Nephron (organoid): ENCODE measurements around the gene TTLL11.

ENCODE experiments used
- H3K27ac Mint-ChIP-seq, 3 experiments: 2 replicates each; pipeline ENCODE4 v1.8.0; 2020; ENCODE audit warnings: mixed read lengths in 3 of 3, mild to moderate bottlenecking in 2 of 3, moderate library complexity in 1 of 3
- H3K27me3 Mint-ChIP-seq: 2 replicates; pipeline ENCODE4 v1.8.0; 2021; ENCODE audit warnings: low read depth, mild to moderate bottlenecking, moderate library complexity, mixed read lengths
- H3K36me3 Mint-ChIP-seq: 2 replicates; pipeline ENCODE4 v1.8.0; 2020; ENCODE audit warnings: low read depth, mixed read lengths
- H3K4me1 Mint-ChIP-seq: 2 replicates; pipeline ENCODE4 v1.8.0; 2020; ENCODE audit warnings: mixed read lengths
- H3K4me3 Mint-ChIP-seq, 3 experiments: 2 replicates each; pipeline ENCODE4 v1.8.0; 2020; ENCODE audit warnings: mild to moderate bottlenecking in 3 of 3, mixed read lengths in 3 of 3, moderate library complexity in 2 of 3
- H3K9me3 Mint-ChIP-seq: 2 replicates; pipeline ENCODE4 v1.8.0; 2020; ENCODE audit warnings: mixed read lengths
- CTCF ChIP-seq, 3 experiments: fragments of 200-600 bp; sonication (generic); IDR thresholded peaks; one replicate each; pipeline ENCODE4 v1.5.0; 2021; ENCODE audit warnings: antibody characterized with exemption in 3 of 3; ENCODE audit not compliant: unreplicated experiment in 3 of 3

The TTLL11 gene

GRCh38 chr9:122055701-122056100 is 37.4 kb downstream of the TTLL11 start:
- Mint-ChIP-seq H3K4me1 (peaks cover 16% of the 10 kb centered on the region), H3K9me3 (no peaks in the 10 kb centered on the region), H3K4me3 (no peak overlapping the region), H3K36me3 (no peaks in the 10 kb centered on the region), H3K27me3 (peaks cover 13% of the 10 kb centered on the region), H3K27ac (no peak overlapping the region)
- no peak for TF ChIP-seq CTCF (IDR thresholded peaks at IDR 0.05; ENCODE audit: unreplicated experiment in 3 of 3)

GRCh38 chr9:122053567-122054350 is 39.3 kb downstream of the TTLL11 start:
- Mint-ChIP-seq H3K4me1 (peaks cover 9% of the 10 kb centered on the region), H3K36me3 (no peaks in the 10 kb centered on the region), H3K9me3 (no peaks in the 10 kb centered on the region), H3K4me3 (no peak overlapping the region), H3K27me3 (peaks cover 13% of the 10 kb centered on the region), H3K27ac (no peak overlapping the region)
- TF ChIP-seq CTCF (IDR thresholded peaks at IDR 0.05; ENCODE audit: unreplicated experiment in 3 of 3) = no peak

GRCh38 chr9:122053064-122053463 is 40.0 kb downstream of the TTLL11 start:
- H3K4me1 Mint-ChIP-seq = peaks cover 5% of the 10 kb centered on the region
- peaks cover 12% of the 10 kb centered on the region for H3K27me3 Mint-ChIP-seq
- H3K36me3 Mint-ChIP-seq = no peaks in the 10 kb centered on the region
- no peak overlapping the region for H3K4me3 Mint-ChIP-seq
- no peak for TF ChIP-seq CTCF (IDR thresholded peaks at IDR 0.05; ENCODE audit: unreplicated experiment in 3 of 3)
- no peaks in the 10 kb centered on the region for H3K9me3 Mint-ChIP-seq
- no peak overlapping the region for H3K27ac Mint-ChIP-seq

- Mint-ChIP-seq H3K36me3 (no peaks in the 10 kb centered on the region), H3K4me1 (no peaks in the 10 kb centered on the region), H3K9me3 (no peaks in the 10 kb centered on the region), H3K27ac (no peak overlapping the region), H3K27me3 (peaks cover 4% of the 10 kb centered on the region), H3K4me3 (no peak overlapping the region)
- TF ChIP-seq CTCF (IDR thresholded peaks at IDR 0.05; ENCODE audit: unreplicated experiment in 3 of 3) = no peak
Observed at GRCh38 chr9:122051351-122052321, 41.5 kb downstream of the TTLL11 start.

- H3K27ac Mint-ChIP-seq = no peak overlapping the region
- H3K9me3 Mint-ChIP-seq = peaks cover 9% of the 10 kb centered on the region
- H3K36me3 Mint-ChIP-seq = peaks cover 4% of the 10 kb centered on the region
- no peaks in the 10 kb centered on the region for H3K27me3 Mint-ChIP-seq
- no peak for TF ChIP-seq CTCF (IDR thresholded peaks at IDR 0.05; ENCODE audit: unreplicated experiment in 3 of 3)
- no peaks in the 10 kb centered on the region for H3K4me1 Mint-ChIP-seq
- no peak overlapping the region for H3K4me3 Mint-ChIP-seq
Observed at GRCh38 chr9:122050167-122050566, 42.9 kb downstream of the TTLL11 start.
